ENCODE results near the gene BPIFA1.

BPIFA1 gene

GRCh38 chr20:33279261-33279910 is 43.6 kb downstream of the BPIFA1 start:
- peak; percentile 30 for DNase-seq

GRCh38 chr20:33280000-33280680 is 44.3 kb downstream of the BPIFA1 start:
- no peak for DNase-seq

- no peak for DNase-seq
These were observed 45.0 kb downstream of the BPIFA1 start for GRCh38 chr20:33280775-33281174.

GRCh38 chr20:33281550-33282146 is 45.9 kb downstream of the BPIFA1 start:
- DNase-seq: no peak

- no peak for DNase-seq
These were observed 46.6 kb downstream of the BPIFA1 start for GRCh38 chr20:33282196-33282934.

- no peak for DNase-seq
These were observed 47.3 kb downstream of the BPIFA1 start, which contains the start of gene BPIFB1 for GRCh38 chr20:33282991-33283555. Gene BPIFB1, plus strand, starts transcription at chr20:33283214. Its CDS starts 2,860 bp downstream, at chr20:33286074.

- peak; percentile 42 for DNase-seq
These were observed 48.5 kb downstream of the BPIFA1 start for GRCh38 chr20:33284284-33284683.

- DNase-seq: no peak
These were observed 49.1 kb downstream of the BPIFA1 start for GRCh38 chr20:33284937-33285336.

GRCh38 chr20:33285861-33286495 is 50.2 kb downstream of the BPIFA1 start:
- no peak for DNase-seq

- no peak for DNase-seq
These were observed 52.1 kb downstream of the BPIFA1 start for GRCh38 chr20:33287884-33288283.

GRCh38 chr20:33290852-33291251 is 55.1 kb downstream of the BPIFA1 start:
- no peak for DNase-seq

- DNase-seq: no peak
These were observed 55.6 kb downstream of the BPIFA1 start for GRCh38 chr20:33291416-33291815.

GRCh38 chr20:33291830-33292355 is 56.1 kb downstream of the BPIFA1 start:
- DNase-seq: no peak
